Loucy (cell line): ENCODE data around the gene RNASE11.

Source experiments
- H2AFZ ChIP-seq: fragments of 200-600 bp; sonication (generic); 2 replicates; pipeline ENCODE4 v1.6.0; 2016; ENCODE audit warnings: antibody characterized with exemption, mild to moderate bottlenecking, low read length, moderate library complexity
- H3F3A ChIP-seq: fragments of 200-600 bp; 2 replicates; pipeline ENCODE4 v1.6.0; 2016; ENCODE audit warnings: antibody characterized with exemption, low read depth, mild to moderate bottlenecking
- H3K27me3 ChIP-seq: fragments of 200-600 bp; sonication (generic); 2 replicates; pipeline ENCODE4 v1.6.1; 2014; ENCODE audit warnings: low read length, mild to moderate bottlenecking; ENCODE audit not compliant: insufficient read depth, poor library complexity, severe bottlenecking
- H3K36me3 ChIP-seq: fragments of 200-600 bp; sonication (generic); 2 replicates; pipeline ENCODE4 v1.6.1; 2016; ENCODE audit warnings: low read length; ENCODE audit not compliant: insufficient read depth
- H3K4me1 ChIP-seq: fragments of 200-600 bp; sonication (generic); 2 replicates; pipeline ENCODE4 v1.5.1; 2014; ENCODE audit warnings: low read length, mild to moderate bottlenecking; ENCODE audit not compliant: insufficient read depth, poor library complexity, severe bottlenecking
- H3K4me2 ChIP-seq: fragments of 200-600 bp; sonication (generic); 2 replicates; pipeline ENCODE4 v1.6.0; 2014; ENCODE audit warnings: antibody characterized with exemption, low read length, low read depth, mild to moderate bottlenecking; ENCODE audit not compliant: poor library complexity, severe bottlenecking
- H3K4me3 ChIP-seq: fragments of 200-600 bp; sonication (generic); 2 replicates; pipeline ENCODE4 v1.5.1; 2014; ENCODE audit warnings: low read length, mild to moderate bottlenecking, mixed read lengths; ENCODE audit not compliant: poor library complexity, severe bottlenecking
- H3K79me2 ChIP-seq: fragments of 200-600 bp; sonication (generic); 2 replicates; pipeline ENCODE4 v1.6.1; 2014; ENCODE audit warnings: low read length; ENCODE audit not compliant: insufficient read depth
- H3K9ac ChIP-seq: fragments of 200-600 bp; sonication (generic); 2 replicates; pipeline ENCODE4 v1.6.0; 2014; ENCODE audit warnings: mild to moderate bottlenecking, low read depth, low read length, moderate library complexity; ENCODE audit not compliant: poor library complexity, severe bottlenecking
- H3K9me2 ChIP-seq: fragments of 200-600 bp; sonication (generic); replicated peaks from 2 replicates; pipeline ENCODE4 v1.6.1; 2016; ENCODE audit warnings: low read depth, low read length, mixed read lengths
- H3K9me3 ChIP-seq: fragments of 200-600 bp; sonication (generic); 2 replicates; pipeline ENCODE4 v1.6.1; 2014; ENCODE audit warnings: mild to moderate bottlenecking, antibody characterized with exemption, low read length, low read depth; ENCODE audit not compliant: insufficient read depth
- H4K20me1 ChIP-seq: fragments of 200-600 bp; sonication (generic); 2 replicates; pipeline ENCODE4 v1.6.0; 2014; ENCODE audit warnings: antibody characterized with exemption, low read length, mild to moderate bottlenecking; ENCODE audit not compliant: insufficient read depth, poor library complexity, severe bottlenecking
- EZH2phosphoT487 ChIP-seq: fragments of 200-600 bp; IDR thresholded peaks from 2 replicates; pipeline ENCODE4 v1.6.1; 2018; ENCODE audit warnings: antibody characterized with exemption, mild to moderate bottlenecking, moderate library complexity, borderline replicate concordance
- TF ChIP-seq, protein P1 (sequence below): fragments of 200-600 bp; sonication (generic); conservative IDR thresholded peaks from 2 replicates; pipeline ENCODE4 v1.5.1; 2014; ENCODE audit warnings: mild to moderate bottlenecking, antibody characterized with exemption, low read length

RNASE11 gene

DNA sequence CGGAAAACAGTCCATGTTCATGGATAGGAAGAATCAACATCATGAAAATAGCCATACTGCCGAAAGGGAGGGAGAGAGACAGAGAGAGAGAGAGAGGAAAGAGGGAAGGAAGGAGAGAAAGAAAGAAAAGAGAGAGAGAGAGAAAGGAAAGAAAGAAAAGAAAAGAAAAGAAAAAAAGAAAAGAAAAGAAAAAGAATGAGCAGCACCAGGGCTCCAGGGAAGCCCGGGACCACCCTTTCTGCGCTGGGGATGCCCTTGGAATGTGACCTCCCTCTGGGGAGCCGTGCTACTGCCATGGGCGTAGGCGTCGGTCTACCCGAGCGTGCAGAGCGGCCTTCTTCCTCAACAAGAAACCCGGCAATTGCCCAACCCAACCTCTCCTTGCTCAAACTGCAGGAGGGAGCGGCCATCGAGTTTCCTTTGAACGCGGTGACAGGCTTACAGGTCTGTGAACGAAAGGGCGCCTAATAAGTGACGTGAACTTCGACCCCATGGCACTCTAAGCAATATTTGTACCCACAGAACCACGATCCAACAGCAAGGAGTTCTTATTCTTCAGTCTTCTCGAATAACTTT lies 36.8 kb upstream of the RNASE11 start:
- H2AFZ ChIP-seq, result no peak overlapping the region
- H3K9ac ChIP-seq, result no peak overlapping the region
- no peak overlapping the region for H3K4me3 ChIP-seq
- H3K4me1 ChIP-seq, result peaks cover 6% of the 10 kb centered on the region
- H3K79me2 ChIP-seq, result no peaks in the 10 kb centered on the region
- no peaks in the 10 kb centered on the region for H3K9me2 ChIP-seq
- TF ChIP-seq, protein P1, sequence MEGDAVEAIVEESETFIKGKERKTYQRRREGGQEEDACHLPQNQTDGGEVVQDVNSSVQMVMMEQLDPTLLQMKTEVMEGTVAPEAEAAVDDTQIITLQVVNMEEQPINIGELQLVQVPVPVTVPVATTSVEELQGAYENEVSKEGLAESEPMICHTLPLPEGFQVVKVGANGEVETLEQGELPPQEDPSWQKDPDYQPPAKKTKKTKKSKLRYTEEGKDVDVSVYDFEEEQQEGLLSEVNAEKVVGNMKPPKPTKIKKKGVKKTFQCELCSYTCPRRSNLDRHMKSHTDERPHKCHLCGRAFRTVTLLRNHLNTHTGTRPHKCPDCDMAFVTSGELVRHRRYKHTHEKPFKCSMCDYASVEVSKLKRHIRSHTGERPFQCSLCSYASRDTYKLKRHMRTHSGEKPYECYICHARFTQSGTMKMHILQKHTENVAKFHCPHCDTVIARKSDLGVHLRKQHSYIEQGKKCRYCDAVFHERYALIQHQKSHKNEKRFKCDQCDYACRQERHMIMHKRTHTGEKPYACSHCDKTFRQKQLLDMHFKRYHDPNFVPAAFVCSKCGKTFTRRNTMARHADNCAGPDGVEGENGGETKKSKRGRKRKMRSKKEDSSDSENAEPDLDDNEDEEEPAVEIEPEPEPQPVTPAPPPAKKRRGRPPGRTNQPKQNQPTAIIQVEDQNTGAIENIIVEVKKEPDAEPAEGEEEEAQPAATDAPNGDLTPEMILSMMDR, result no peak
- no peak for TF ChIP-seq EZH2phosphoT487
- no peaks in the 10 kb centered on the region for H3F3A ChIP-seq
- H4K20me1 ChIP-seq, result no peaks in the 10 kb centered on the region
- no peaks in the 10 kb centered on the region for H3K9me3 ChIP-seq
- H3K27me3 ChIP-seq, result no peaks in the 10 kb centered on the region
- H3K4me2 ChIP-seq, result no peak overlapping the region
- no peaks in the 10 kb centered on the region for H3K36me3 ChIP-seq

DNA sequence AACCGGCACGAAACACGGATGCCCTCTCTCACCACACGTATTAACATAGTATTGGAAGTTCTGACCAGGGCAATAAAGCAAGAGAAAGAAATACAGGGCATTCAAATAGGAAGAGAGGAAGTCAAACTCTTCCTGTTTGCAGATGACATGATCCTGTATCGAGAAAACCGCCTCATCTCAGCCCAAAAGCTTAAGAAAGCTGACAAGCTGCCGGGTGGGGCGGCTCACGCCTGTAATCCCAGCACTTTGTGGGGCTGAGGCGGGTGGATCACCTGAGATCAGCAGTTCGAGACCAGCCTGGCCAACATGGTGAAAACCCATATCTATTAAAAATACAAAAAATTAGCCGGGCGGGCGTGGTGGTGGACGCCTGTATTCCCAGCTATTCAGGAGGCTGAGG lies 36.0 kb upstream of the RNASE11 start:
- H3K4me3 ChIP-seq, result no peak overlapping the region
- H3K79me2 ChIP-seq, result no peaks in the 10 kb centered on the region
- H2AFZ ChIP-seq, result peak overlapping the region; percentile 47

GRCh38 chr14:20622816-20623291 lies 35.1 kb upstream of the RNASE11 start:
- H3K36me3 ChIP-seq, result no peaks in the 10 kb centered on the region
- H3K4me3 ChIP-seq, result no peak overlapping the region
- H3K9ac ChIP-seq, result no peak overlapping the region
- H4K20me1 ChIP-seq, result no peaks in the 10 kb centered on the region
- no peak overlapping the region for H2AFZ ChIP-seq
- H3K9me3 ChIP-seq, result no peaks in the 10 kb centered on the region
- H3F3A ChIP-seq, result no peaks in the 10 kb centered on the region
- H3K9me2 ChIP-seq, result no peaks in the 10 kb centered on the region
- no peaks in the 10 kb centered on the region for H3K27me3 ChIP-seq
- peaks cover 14% of the 10 kb centered on the region for H3K4me1 ChIP-seq
- TF ChIP-seq EZH2phosphoT487, result no peak
- TF ChIP-seq, protein P1, result no peak
- H3K4me2 ChIP-seq, result no peak overlapping the region
- no peaks in the 10 kb centered on the region for H3K79me2 ChIP-seq

More for the DNA sequence above, 36.0 kb upstream of the RNASE11 start:
- Histone ChIP-seq H3K9ac (no peak overlapping the region), H3K9me2 (no peaks in the 10 kb centered on the region), H3K9me3 (no peaks in the 10 kb centered on the region), H3K4me2 (no peak overlapping the region), H4K20me1 (no peaks in the 10 kb centered on the region), H3F3A (no peaks in the 10 kb centered on the region), H3K27me3 (no peaks in the 10 kb centered on the region), H3K4me1 (peaks cover 6% of the 10 kb centered on the region), H3K36me3 (no peaks in the 10 kb centered on the region)
- TF ChIP-seq, protein P1, result no peak
- TF ChIP-seq EZH2phosphoT487, result no peak
